Measurements from ENCODE around the gene ASAP3. TPM values are rescaled to one million over a fixed set of nuclear protein-coding genes. Genes with fewer than 3 reads are reported as not detected.

ASAP3 gene
- total RNA-seq, 1 donor from 2014 or later, result not detected

GRCh38 chr1:23466423-23466989 lies 17.5 kb downstream of the ASAP3 start:
- DNase-seq (ENCODE audit: low spot score), result no peak
- H3K27ac Mint-ChIP-seq, result no peak overlapping the region
- H3K27me3 Mint-ChIP-seq (ENCODE audit: low read depth), result peaks cover 7% of the 10 kb centered on the region
- H3K4me1 Mint-ChIP-seq (ENCODE audit: low read depth), result no peaks in the 10 kb centered on the region
- H3K36me3 Mint-ChIP-seq (ENCODE audit: low read depth), result no peaks in the 10 kb centered on the region
- H3K9me3 Mint-ChIP-seq, result no peaks in the 10 kb centered on the region
- intact Hi-C loops (cut with micrococcal nuclease), result no loop called here
- no peak overlapping the region for H3K4me3 Mint-ChIP-seq (ENCODE audit: low read depth)

- Mint-ChIP-seq H3K4me1 (ENCODE audit: low read depth) (no peaks in the 10 kb centered on the region), H3K9me3 (no peaks in the 10 kb centered on the region), H3K27me3 (ENCODE audit: low read depth) (peaks cover 12% of the 10 kb centered on the region), H3K36me3 (ENCODE audit: low read depth) (no peaks in the 10 kb centered on the region), H3K4me3 (ENCODE audit: low read depth) (no peak overlapping the region), H3K27ac (no peak overlapping the region)
- intact Hi-C loops (cut with micrococcal nuclease), result no loop called here
- no peak for DNase-seq (ENCODE audit: low spot score)
These were observed 20.7 kb downstream of the ASAP3 start for GRCh38 chr1:23463286-23463685.

GRCh38 chr1:23462766-23463165 lies 21.2 kb downstream of the ASAP3 start:
- H3K9me3 Mint-ChIP-seq, result no peaks in the 10 kb centered on the region
- intact Hi-C loops (cut with micrococcal nuclease), result no loop called here
- no peak overlapping the region for H3K27ac Mint-ChIP-seq
- H3K4me3 Mint-ChIP-seq (ENCODE audit: low read depth), result no peak overlapping the region
- no peak for DNase-seq (ENCODE audit: low spot score)
- no peaks in the 10 kb centered on the region for H3K36me3 Mint-ChIP-seq (ENCODE audit: low read depth)
- H3K27me3 Mint-ChIP-seq (ENCODE audit: low read depth), result peaks cover 15% of the 10 kb centered on the region
- no peaks in the 10 kb centered on the region for H3K4me1 Mint-ChIP-seq (ENCODE audit: low read depth)

- H3K27ac Mint-ChIP-seq, result no peak overlapping the region
- peaks cover 4% of the 10 kb centered on the region for H3K4me1 Mint-ChIP-seq (ENCODE audit: low read depth)
- no peaks in the 10 kb centered on the region for H3K36me3 Mint-ChIP-seq (ENCODE audit: low read depth)
- peaks cover 21% of the 10 kb centered on the region for H3K27me3 Mint-ChIP-seq (ENCODE audit: low read depth)
- no peak overlapping the region for H3K4me3 Mint-ChIP-seq (ENCODE audit: low read depth)
- H3K9me3 Mint-ChIP-seq, result no peaks in the 10 kb centered on the region
- DNase-seq (ENCODE audit: low spot score), result no peak
- intact Hi-C loops (cut with micrococcal nuclease), result no loop called here
These were observed 22.9 kb downstream of the ASAP3 start for GRCh38 chr1:23461050-23461449.

GRCh38 chr1:23460519-23460918 lies 23.5 kb downstream of the ASAP3 start:
- Mint-ChIP-seq H3K36me3 (ENCODE audit: low read depth) (no peaks in the 10 kb centered on the region), H3K4me1 (ENCODE audit: low read depth) (peaks cover 4% of the 10 kb centered on the region), H3K27me3 (ENCODE audit: low read depth) (peaks cover 18% of the 10 kb centered on the region), H3K27ac (no peak overlapping the region), H3K9me3 (no peaks in the 10 kb centered on the region), H3K4me3 (ENCODE audit: low read depth) (no peak overlapping the region)
- intact Hi-C loops (cut with micrococcal nuclease), result no loop called here
- DNase-seq (ENCODE audit: low spot score), result no peak

GRCh38 chr1:23459338-23459757 lies 24.6 kb downstream of the ASAP3 start:
- peaks cover 24% of the 10 kb centered on the region for H3K27me3 Mint-ChIP-seq (ENCODE audit: low read depth)
- no peak for DNase-seq (ENCODE audit: low spot score)
- no peaks in the 10 kb centered on the region for H3K9me3 Mint-ChIP-seq
- no peak overlapping the region for H3K27ac Mint-ChIP-seq
- no peaks in the 10 kb centered on the region for H3K36me3 Mint-ChIP-seq (ENCODE audit: low read depth)
- H3K4me3 Mint-ChIP-seq (ENCODE audit: low read depth), result no peak overlapping the region
- H3K4me1 Mint-ChIP-seq (ENCODE audit: low read depth), result peaks cover 4% of the 10 kb centered on the region
- intact Hi-C loops (cut with micrococcal nuclease), result no loop called here

GRCh38 chr1:23456226-23456625 lies 27.8 kb downstream of the ASAP3 start:
- intact Hi-C loops (cut with micrococcal nuclease), result no loop called here
- H3K4me3 Mint-ChIP-seq (ENCODE audit: low read depth), result no peak overlapping the region
- H3K4me1 Mint-ChIP-seq (ENCODE audit: low read depth), result peaks cover 10% of the 10 kb centered on the region
- no peaks in the 10 kb centered on the region for H3K9me3 Mint-ChIP-seq
- no peaks in the 10 kb centered on the region for H3K36me3 Mint-ChIP-seq (ENCODE audit: low read depth)
- no peak overlapping the region for H3K27ac Mint-ChIP-seq
- H3K27me3 Mint-ChIP-seq (ENCODE audit: low read depth), result peaks cover 21% of the 10 kb centered on the region
- DNase-seq (ENCODE audit: low spot score), result no peak

- Mint-ChIP-seq H3K36me3 (ENCODE audit: low read depth) (no peaks in the 10 kb centered on the region), H3K27me3 (ENCODE audit: low read depth) (peaks cover 20% of the 10 kb centered on the region), H3K9me3 (no peaks in the 10 kb centered on the region), H3K27ac (no peak overlapping the region), H3K4me1 (ENCODE audit: low read depth) (peaks cover 10% of the 10 kb centered on the region), H3K4me3 (ENCODE audit: low read depth) (no peak overlapping the region)
- intact Hi-C loops (cut with micrococcal nuclease), result no loop called here
- DNase-seq (ENCODE audit: low spot score), result no peak
These were observed 30.5 kb downstream of the ASAP3 start for GRCh38 chr1:23453455-23454000.

- intact Hi-C loops (cut with micrococcal nuclease), result no loop called here
- no peak overlapping the region for H3K4me3 Mint-ChIP-seq (ENCODE audit: low read depth)
- H3K9me3 Mint-ChIP-seq, result no peaks in the 10 kb centered on the region
- no peaks in the 10 kb centered on the region for H3K36me3 Mint-ChIP-seq (ENCODE audit: low read depth)
- DNase-seq (ENCODE audit: low spot score), result no peak
- H3K4me1 Mint-ChIP-seq (ENCODE audit: low read depth), result peaks cover 10% of the 10 kb centered on the region
- H3K27me3 Mint-ChIP-seq (ENCODE audit: low read depth), result peaks cover 19% of the 10 kb centered on the region
- H3K27ac Mint-ChIP-seq, result no peak overlapping the region
These were observed 32.0 kb downstream of the ASAP3 start for GRCh38 chr1:23452011-23452411.

GRCh38 chr1:23451441-23451840 lies 32.5 kb downstream of the ASAP3 start:
- Mint-ChIP-seq H3K27me3 (ENCODE audit: low read depth) (peaks cover 16% of the 10 kb centered on the region), H3K4me1 (ENCODE audit: low read depth) (peaks cover 9% of the 10 kb centered on the region), H3K27ac (no peak overlapping the region), H3K9me3 (no peaks in the 10 kb centered on the region), H3K36me3 (ENCODE audit: low read depth) (no peaks in the 10 kb centered on the region), H3K4me3 (ENCODE audit: low read depth) (no peak overlapping the region)
- intact Hi-C loops (cut with micrococcal nuclease), result no loop called here
- DNase-seq (ENCODE audit: low spot score), result no peak

GRCh38 chr1:23450894-23451293 lies 33.1 kb downstream of the ASAP3 start:
- Mint-ChIP-seq H3K27me3 (ENCODE audit: low read depth) (peaks cover 13% of the 10 kb centered on the region), H3K9me3 (no peaks in the 10 kb centered on the region), H3K27ac (no peak overlapping the region), H3K4me3 (ENCODE audit: low read depth) (no peak overlapping the region), H3K36me3 (ENCODE audit: low read depth) (no peaks in the 10 kb centered on the region), H3K4me1 (ENCODE audit: low read depth) (peaks cover 6% of the 10 kb centered on the region)
- no peak for DNase-seq (ENCODE audit: low spot score)
- intact Hi-C loops (cut with micrococcal nuclease), result no loop called here

- DNase-seq (ENCODE audit: low spot score), result no peak
- Mint-ChIP-seq H3K4me3 (ENCODE audit: low read depth) (no peak overlapping the region), H3K36me3 (ENCODE audit: low read depth) (no peaks in the 10 kb centered on the region), H3K27ac (no peak overlapping the region), H3K27me3 (ENCODE audit: low read depth) (peaks cover 9% of the 10 kb centered on the region), H3K9me3 (no peaks in the 10 kb centered on the region), H3K4me1 (ENCODE audit: low read depth) (peaks cover 6% of the 10 kb centered on the region)
- intact Hi-C loops (cut with micrococcal nuclease), result no loop called here
These were observed 34.0 kb downstream of the ASAP3 start for GRCh38 chr1:23449958-23450357.

- intact Hi-C loops (cut with micrococcal nuclease), result no loop called here
- H3K27me3 Mint-ChIP-seq (ENCODE audit: low read depth), result peaks cover 6% of the 10 kb centered on the region
- DNase-seq (ENCODE audit: low spot score), result no peak
- no peaks in the 10 kb centered on the region for H3K9me3 Mint-ChIP-seq
- H3K4me3 Mint-ChIP-seq (ENCODE audit: low read depth), result no peak overlapping the region
- peaks cover 6% of the 10 kb centered on the region for H3K4me1 Mint-ChIP-seq (ENCODE audit: low read depth)
- no peak overlapping the region for H3K27ac Mint-ChIP-seq
- no peaks in the 10 kb centered on the region for H3K36me3 Mint-ChIP-seq (ENCODE audit: low read depth)
These were observed 34.7 kb downstream of the ASAP3 start for GRCh38 chr1:23449306-23449705.

- no peak overlapping the region for H3K27ac Mint-ChIP-seq
- H3K9me3 Mint-ChIP-seq, result no peaks in the 10 kb centered on the region
- peaks cover 6% of the 10 kb centered on the region for H3K27me3 Mint-ChIP-seq (ENCODE audit: low read depth)
- intact Hi-C loops (cut with micrococcal nuclease), result no loop called here
- no peak for DNase-seq (ENCODE audit: low spot score)
- no peaks in the 10 kb centered on the region for H3K36me3 Mint-ChIP-seq (ENCODE audit: low read depth)
- no peak overlapping the region for H3K4me3 Mint-ChIP-seq (ENCODE audit: low read depth)
- H3K4me1 Mint-ChIP-seq (ENCODE audit: low read depth), result peaks cover 6% of the 10 kb centered on the region
These were observed 35.1 kb downstream of the ASAP3 start for GRCh38 chr1:23448846-23449245.

All from activated T-helper 2 cell treated with anti-CD3 and anti-CD28 coated beads, Interferon-gamma antibody, Interleukin-2, Interleukin-4, amounts not matched to agents 10 μg/mL and 5 μg/mL and 100 μg/mL, durations not matched to agents 14 hours and 24 hours and 36 hours (primary cell).